ENCODE measurements around the gene MOB2. TPM values are rescaled to one million over a fixed set of nuclear protein-coding genes. Genes with fewer than 3 reads are reported as not detected.

MOB2 gene
- total RNA-seq, 3 donors from 2014 or later = 54.9 to 108 (median 61.5) TPM

DNA sequence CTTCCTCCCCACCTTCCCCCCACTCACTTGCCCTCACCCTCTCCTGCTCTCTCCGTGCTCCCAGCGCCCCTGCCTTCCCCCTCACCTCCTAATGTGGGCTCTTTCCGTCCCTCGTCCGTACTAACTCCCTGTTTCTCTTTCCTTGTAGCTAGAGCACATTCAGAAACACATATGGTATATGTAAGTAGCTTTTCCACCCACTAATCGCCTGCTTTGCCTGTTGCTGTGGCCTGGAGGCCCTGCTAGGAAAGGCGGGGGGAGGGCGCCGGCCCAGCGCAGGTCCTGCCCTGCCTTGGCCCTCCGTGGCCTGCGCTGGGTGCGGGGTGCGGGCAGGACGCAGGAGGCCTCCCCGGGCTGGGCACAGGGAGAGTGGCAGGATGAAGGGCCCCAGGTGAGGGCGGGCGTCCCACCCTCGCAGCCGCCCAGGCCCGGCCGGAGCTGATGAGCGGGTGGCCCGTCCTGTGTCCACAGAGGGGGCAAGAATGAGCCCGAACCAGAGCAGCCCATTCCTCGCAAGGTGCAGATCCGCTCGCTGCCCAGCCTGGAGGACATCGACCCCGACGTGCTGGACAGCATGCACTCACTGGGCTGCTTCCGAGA is 41.7 kb downstream of the MOB2 start:
- Histone ChIP-seq H3K36me3 (ENCODE audit: low read depth) (no peaks in the 10 kb centered on the region), H3K4me3 (no peak overlapping the region), H3K9me3 (no peaks in the 10 kb centered on the region), H3K4me1 (ENCODE audit: low read depth) (no peaks in the 10 kb centered on the region)
- no peak for ATAC-seq
- intact Hi-C loops (cut with DNase I, micrococcal nuclease) = no loop called here
- no peak for TF ChIP-seq CTCF (IDR thresholded peaks at IDR 0.05)
- DNase-seq = no peak

DNA sequence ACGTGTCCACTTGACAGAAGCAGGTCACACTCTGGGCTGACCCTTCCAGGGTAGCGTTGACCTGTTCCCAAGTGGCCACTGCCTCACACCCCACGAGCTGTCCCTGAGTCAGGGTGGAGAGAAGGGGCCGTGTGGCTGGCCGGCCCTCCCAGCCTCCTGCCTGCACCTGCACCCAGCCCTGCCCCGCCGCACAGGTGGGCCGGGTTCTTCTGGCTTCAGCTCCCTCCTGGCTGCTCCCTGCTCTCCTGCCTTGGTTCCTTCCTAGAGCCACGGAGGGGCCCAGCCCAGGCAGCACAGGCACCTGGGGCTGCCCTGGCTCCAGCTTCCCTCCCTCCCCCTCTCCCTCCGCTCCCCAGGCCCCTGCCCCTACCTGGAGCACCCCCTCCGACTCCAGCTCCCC is 42.3 kb downstream of the MOB2 start:
- no peak for ATAC-seq
- no peak for DNase-seq

GRCh38 chr11:1443737-1444136 is 42.8 kb downstream of the MOB2 start:
- no peak for DNase-seq
- Histone ChIP-seq H3K9me3 (no peaks in the 10 kb centered on the region), H3K4me3 (no peak overlapping the region), H3K36me3 (ENCODE audit: low read depth) (no peaks in the 10 kb centered on the region), H3K4me1 (ENCODE audit: low read depth) (no peaks in the 10 kb centered on the region)
- intact Hi-C loops (cut with DNase I, micrococcal nuclease) = no loop called here
- TF ChIP-seq CTCF (IDR thresholded peaks at IDR 0.05) = no peak
- ATAC-seq = no peak

More for the DNA sequence above, 42.3 kb downstream of the MOB2 start:
- TF ChIP-seq CTCF (IDR thresholded peaks at IDR 0.05) = no peak
- Histone ChIP-seq H3K4me1 (ENCODE audit: low read depth) (no peaks in the 10 kb centered on the region), H3K4me3 (no peak overlapping the region), H3K9me3 (no peaks in the 10 kb centered on the region), H3K36me3 (ENCODE audit: low read depth) (no peaks in the 10 kb centered on the region)
- intact Hi-C loops (cut with DNase I, micrococcal nuclease) = no loop called here

- no peaks in the 10 kb centered on the region for H3K9me3 ChIP-seq
- ATAC-seq (no peak), DNase-seq (no peak)
- intact Hi-C loops (cut with DNase I, micrococcal nuclease) = no loop called here
- H3K36me3 ChIP-seq (ENCODE audit: low read depth) = no peaks in the 10 kb centered on the region
- no peak for TF ChIP-seq CTCF (IDR thresholded peaks at IDR 0.05)
- H3K4me1 ChIP-seq (ENCODE audit: low read depth) = no peaks in the 10 kb centered on the region
- H3K4me3 ChIP-seq = no peak overlapping the region
Observed at GRCh38 chr11:1442807-1443366, 43.7 kb downstream of the MOB2 start.

DNA sequence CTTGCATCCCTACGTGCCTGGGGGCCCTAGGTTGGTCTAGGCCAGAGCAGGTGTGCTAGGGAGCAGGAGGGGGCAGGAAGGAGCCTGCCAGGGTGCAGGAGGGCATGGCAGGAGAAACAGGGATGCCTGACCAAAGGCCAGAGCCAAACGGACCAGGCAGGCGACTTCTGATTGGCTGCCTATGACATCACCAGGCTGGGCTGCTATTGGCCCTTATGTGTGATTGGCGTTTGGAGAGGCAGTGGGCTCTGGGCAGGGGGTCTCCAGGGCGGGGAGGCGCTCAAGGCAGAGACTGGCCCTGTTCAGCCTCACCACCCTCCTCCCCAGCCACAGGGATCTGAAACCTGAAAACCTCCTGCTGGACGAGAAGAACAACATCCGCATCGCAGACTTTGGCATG is 44.4 kb downstream of the MOB2 start:
- Histone ChIP-seq H3K36me3 (ENCODE audit: low read depth) (no peaks in the 10 kb centered on the region), H3K4me3 (no peak overlapping the region), H3K4me1 (ENCODE audit: low read depth) (no peaks in the 10 kb centered on the region), H3K9me3 (no peaks in the 10 kb centered on the region)
- intact Hi-C loops (cut with DNase I, micrococcal nuclease) = no loop called here
- no peak for DNase-seq
- TF ChIP-seq CTCF (IDR thresholded peaks at IDR 0.05) = no peak
- ATAC-seq = no peak
